Stimulated activated CD4-positive, alpha-beta T cell treated with anti-CD3 and anti-CD28 coated beads, TNF-alpha, amount 100 ng/mL, for 4 hours (primary cell): ENCODE measurements around the gene GALNT2.

Experiments used
- DNase-seq, 3 experiments: peaks; one replicate each; pipeline ENCODE4 v3.0.0-alpha.2; 2020; ENCODE audit warnings: low read depth in 3 of 3

The GALNT2 gene

DNA sequence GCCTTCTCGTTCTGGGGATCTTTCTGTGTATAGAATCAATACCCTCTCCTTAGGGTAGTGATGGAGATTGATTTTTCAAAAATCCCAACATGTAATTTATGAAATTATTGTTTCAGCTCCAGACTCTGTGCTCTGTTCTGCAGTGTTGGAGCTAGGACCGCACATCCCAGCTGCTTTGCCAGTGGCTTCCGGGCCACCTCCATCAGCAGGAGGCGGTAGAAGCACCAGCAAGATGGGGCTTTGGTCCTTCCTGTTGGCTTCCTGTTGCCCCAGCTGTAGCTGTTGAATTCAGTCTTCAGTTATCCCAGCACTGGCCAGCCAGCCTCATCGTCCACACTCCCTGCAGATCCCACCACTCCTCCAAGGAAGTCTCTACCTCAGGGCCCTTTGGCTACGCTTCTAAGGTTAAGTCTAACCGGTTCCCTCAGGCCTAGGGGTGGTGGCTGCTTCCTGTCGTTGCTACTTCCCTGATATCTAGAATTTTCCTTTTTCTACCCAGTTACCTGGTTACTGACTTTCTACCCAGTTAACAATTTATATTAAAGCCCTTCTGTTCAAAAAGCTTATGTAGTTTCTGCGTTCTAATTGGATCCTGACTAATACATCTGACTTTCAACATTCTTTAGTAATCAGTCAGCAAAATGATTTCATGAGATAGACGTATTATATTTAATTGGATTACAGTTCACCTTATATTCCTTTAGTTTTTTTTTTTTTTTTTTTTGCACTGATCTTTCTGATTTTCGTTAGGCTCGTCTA is 24.6 kb downstream of the GALNT2 start:
- DNase-seq = no peak

DNA sequence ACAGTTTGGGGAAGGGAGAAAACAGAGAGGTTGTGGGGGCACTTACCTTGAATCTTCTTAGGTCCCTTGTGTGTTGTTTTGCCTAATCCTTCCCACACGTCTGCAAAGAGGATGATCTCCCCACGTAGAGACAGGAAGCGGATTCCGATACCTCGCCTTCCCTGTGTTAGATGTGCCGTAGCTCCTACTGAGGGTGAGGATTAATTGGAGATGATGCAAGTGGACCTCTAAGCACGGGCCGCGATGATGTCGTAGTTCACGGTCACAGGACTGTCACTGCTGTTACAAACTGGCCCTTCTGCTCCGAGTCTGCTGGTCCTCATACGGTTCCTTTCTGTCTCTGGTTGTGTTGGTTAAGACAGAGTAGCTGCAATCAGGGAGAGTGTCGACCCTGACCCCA is 27.7 kb downstream of the GALNT2 start:
- no peak for DNase-seq

DNA sequence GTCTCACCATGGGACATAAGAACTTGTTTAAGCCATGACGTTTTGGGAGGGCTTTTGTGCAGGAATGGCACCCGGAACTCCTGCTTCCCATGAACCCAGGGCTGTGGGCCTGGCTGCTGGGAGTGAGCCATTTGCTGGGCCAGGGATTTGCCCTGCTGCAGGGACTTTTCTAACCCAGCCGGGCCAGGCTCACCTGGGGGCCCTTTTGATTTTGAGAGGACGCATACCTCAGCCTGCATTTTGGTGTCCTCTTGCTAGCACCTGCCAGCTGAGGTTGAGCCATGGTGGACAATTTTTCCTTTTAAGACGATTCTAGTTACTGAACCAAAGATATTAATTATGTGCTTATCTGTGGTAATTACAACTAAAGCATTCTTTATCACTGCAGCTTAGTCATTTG is 28.9 kb downstream of the GALNT2 start:
- no peak for DNase-seq

DNA sequence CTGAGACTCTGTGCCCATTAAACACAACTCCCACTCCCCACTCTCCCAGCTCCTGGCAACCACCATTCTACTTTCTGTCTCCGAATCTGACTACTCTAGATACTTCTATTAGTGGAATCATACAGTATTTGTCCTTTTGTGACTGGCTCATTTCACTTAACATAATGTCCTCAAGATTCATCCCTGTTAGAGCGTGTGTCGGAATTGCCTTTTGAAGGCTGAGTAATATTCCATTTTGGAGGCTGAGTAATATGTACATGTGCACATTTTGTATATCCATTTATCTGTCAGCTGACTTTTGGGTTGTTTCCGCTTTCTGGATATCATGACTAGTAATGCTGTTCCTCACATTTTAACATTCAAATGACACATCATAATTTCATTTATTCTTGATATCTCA is 30.3 kb downstream of the GALNT2 start:
- DNase-seq = no peak

DNA sequence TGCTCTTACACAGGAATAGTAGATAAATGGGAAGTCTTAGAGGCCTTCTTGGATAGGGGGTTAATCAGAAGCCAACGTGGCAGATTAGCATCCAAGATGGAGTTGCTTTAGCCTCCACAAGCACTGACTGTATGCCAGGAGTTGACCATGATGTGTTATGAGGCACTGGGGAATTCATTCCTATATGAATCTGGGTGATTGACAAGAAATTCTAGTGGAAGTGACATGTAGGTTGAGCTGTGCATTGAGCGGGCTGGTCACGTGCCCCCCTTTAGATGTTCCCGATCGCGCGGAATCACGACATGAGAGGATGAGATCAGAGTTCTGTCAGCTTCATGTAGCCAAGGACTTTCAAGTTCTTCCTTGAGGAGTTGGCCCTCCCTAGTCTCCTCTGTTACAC is 31.7 kb downstream of the GALNT2 start:
- DNase-seq = no peak

DNA sequence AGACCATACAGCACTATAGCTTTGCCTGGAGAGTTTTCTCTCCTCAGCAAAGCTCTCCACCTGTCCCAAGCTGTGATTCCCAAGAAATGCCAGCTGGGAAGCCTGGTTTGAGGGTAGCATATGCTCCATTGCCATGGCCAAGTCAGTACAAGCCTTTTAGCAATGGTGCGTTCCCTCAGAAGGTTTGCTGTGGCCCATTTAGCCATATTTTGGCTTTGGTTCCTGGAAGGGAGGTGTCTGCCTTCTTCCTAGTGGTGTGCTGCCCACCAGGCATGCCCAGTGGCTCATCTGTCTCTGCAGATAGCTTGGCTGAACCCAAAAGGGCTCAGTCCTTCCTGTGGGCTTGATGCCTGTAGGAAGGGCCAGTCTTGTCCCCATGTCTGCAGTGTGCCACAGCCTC is 32.4 kb downstream of the GALNT2 start:
- DNase-seq = no peak

DNA sequence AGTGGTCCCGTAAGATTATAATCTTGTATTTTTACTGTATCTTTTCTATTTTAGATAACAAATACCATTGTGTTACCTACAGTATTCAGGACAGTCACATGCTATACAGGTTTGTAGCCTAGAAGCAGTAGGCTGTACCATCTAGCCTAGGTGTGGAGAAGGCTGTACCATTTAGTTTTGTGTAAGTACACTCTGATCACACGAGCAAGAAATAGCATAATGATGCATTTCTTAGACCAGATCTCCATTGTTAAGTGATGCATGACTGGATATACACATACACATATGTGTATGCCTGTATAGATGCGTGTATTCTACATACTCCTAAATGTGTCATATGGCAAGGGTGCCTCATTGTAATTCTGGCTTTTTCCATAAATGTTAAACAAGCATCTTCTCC is 33.9 kb downstream of the GALNT2 start:
- no peak for DNase-seq

DNA sequence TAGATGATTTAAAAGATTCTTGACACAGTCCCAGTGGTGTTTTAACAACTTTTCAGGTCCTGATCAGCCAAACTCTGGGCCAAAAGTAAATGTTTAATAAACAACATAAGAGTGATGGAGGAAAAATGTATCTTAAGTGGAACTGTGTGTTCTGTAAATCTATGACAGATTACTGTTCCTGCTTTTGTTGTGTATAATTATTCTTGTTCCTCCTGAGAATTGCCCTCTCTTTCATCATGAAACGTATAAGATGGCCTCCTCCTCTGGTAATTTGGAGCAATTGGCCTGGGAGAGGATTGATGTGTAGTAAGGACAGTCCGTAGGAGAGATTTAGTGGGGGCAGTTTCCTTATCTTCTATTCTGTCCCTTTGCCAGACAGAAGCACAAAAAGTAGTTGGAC is 34.5 kb downstream of the GALNT2 start:
- no peak for DNase-seq

DNA sequence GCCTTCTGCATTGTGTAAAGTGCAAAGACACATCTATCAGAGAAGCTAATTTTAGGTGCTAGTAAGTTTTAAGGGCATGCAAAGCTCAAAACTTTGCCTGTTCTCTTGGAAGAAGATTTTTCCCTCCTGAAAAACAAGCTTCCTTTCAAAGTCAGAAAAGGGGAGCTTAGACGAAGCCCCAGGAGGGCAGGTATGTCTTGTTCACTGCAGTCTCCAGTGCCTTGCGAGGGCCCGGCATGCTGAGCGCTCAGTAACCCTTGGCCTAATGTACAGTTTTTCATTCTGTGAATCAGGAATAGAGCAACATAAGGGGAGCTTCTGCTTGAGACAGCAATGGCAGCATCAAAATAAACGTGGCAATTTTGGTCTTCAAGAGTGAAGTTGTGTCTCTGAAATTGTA is 35.0 kb downstream of the GALNT2 start:
- DNase-seq = no peak

DNA sequence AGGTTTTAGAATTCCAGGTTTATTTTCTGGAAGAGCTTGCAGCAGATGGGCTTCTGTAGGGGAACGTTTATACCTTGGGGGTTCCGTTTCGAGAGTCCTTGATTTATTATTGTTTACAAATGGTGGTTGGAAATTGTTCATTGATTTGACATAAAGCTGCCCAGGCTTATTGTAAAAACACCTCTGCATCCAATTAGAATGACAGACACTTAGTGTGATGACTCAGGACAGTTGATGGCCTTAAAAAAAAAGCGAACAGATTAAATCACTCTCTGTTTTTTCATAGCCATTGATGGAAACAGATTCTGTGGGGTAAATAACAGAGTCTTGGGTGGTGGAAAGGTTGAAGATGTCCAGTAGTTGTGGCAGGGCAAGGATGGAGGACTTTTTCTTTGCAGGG is 35.4 kb downstream of the GALNT2 start:
- no peak for DNase-seq

DNA sequence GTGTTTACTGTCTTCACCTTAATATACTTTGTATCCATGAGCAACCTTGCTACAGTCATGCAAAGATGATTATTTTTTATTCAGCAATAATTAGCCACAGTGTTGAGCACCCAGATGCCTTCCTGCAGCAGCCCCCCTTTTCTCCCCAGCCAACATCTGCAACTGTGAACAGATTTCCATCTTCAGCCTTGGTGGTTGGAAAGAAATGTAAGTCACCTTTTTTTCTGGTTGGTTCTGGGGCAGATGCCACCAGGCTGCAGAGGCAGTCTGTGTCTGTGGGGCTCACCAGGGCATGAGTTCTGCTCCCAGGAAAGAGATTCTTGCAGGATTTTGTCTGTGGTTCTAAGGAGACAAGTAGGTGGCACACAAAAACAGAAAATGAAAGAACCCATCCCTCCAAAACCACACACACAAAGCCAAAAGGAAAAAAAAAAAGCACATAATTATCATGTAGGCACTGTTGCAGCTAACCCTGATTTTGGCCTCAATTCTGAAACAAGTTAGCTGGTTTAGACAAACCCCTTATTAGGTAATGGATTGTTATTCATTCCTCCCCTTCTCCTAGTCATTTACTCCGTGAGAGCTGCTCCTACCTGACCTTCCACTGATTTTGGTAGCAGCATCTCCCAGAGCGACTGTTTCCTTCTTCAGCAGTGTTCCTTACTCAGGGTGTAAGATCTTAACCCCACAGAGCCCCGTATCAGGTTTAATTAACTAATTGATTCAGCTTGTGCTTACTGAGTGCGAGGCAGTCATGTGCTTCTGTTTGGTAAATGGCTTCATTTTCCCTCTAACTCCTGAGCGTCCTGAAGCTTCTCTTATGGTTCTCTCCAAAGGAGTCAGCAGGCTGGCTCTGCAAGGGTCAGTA is 36.5 kb downstream of the GALNT2 start:
- no peak for DNase-seq

DNA sequence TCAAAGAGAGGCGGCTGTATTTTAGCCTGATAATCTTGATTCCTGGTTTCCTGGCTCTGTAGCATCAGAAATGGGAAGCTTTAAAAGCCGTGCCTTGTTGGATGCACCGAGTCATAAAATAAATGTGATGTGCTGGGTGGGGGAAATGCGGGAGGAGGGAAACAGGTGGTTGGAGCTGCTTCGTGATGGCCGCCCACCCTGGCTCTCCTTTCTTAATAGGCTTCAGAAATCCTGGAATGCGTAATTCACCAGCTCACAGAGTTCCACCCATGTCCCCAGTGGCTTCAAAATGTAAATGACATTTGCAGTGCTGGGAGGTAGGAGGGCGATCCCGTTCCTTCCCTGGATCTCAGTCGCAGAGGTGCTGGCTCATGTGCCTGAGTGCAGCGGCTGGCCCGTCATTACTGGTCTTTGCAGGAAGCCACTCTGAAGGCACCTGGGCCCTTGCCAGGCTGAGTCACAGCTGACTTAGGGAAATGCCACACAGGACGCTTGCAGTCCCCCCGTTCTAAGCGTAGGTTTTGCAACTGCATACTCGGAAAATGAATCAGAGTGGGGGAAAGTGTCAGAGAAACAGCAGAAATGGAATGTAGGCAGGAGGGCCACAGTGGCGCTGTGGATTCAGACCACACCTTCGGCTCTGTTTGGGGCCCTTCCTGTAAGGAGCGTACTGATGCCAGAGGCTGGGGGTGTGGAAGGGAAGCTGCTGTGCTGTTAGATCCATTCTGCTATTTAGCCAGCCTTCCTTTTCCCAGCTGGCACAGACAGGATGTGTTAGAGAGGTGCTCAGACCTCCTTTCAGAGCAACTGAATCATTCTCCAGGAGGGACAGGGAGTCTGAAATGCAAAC is 37.6 kb downstream of the GALNT2 start:
- DNase-seq = peak; percentile 47 to 68 (median 57)

DNA sequence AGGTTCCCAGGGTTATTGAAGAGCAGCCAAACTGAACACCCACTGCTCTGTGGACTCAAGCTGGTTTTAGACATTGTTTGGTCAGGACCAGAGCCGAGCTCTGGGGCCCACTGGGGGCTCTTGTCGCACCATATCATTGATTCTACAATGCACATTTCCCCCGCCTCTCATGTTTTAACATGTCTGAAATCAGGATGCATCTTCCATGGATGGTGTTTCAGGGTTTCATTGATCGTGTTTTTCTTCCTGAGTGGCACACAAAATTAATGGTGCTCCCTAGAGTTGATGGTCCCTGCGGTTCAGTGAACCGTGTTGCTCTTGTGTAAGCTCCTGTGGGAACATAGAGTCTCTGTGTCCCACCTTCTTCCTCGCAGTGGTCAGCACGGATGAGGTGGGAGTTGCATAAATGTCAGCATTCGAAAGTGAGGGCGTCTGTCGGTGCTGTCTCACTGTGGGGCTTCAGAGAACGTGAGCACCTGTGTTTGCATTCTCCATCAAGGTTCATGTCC is 38.3 kb downstream of the GALNT2 start:
- no peak for DNase-seq

DNA sequence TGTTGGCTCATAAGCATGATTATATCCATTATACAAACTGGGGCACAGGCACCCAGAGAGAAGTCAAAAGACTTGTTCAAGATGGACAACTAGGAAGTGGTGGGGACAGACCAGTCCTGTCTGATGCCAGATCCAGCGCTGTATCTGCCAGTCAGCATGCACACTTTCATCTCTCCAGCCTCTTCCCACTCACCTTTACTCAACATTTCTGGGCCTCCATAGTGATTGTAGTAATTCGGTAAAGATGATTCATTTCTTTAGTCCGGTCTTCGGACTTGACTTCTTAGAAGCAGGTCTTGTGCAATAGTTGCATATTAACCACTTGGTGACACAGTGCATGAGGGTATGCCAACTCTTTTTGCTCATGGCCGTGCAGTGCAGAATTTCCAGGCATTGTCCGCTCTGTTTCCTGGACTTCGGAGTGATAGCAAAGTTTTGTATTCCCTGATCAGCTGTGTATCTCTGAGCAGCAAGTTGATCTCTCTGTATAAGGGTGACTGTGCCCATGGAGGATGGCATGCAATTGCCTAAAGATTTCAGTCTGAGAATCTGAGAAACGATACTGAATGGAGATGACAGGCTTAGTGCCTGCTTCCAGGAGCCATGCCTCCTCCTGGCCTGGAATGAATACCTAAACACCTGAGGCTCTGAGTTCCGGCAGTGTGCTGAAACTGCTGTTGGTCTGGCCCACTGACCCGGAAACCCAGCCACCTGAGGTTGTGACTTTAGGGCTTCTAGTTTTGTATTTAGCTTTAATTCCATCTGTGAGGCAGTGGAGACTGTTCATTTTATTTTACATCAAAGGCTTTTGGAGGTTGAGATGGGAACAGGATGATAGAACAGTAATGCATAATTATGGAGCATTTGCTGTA is 39.0 kb downstream of the GALNT2 start:
- DNase-seq = no peak

DNA sequence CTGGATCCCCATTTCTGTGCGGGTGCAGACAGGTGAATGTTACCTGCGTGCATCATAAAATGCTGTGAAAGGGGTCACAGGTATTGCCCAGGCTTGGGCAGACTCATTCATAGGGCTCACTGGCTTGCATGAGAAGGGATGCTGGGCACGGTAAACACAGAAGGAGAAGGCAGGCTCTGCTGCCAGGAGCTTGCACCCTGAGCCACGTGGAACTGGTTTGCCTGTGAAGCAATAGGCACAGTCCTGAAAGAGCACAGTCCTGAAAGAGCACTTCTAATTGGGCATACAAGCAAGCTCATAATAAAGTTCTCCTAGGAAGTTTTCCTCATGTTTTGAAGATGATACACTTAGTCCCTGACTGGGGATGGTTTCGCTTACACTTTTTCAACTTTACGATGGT is 40.9 kb downstream of the GALNT2 start:
- no peak for DNase-seq

DNA sequence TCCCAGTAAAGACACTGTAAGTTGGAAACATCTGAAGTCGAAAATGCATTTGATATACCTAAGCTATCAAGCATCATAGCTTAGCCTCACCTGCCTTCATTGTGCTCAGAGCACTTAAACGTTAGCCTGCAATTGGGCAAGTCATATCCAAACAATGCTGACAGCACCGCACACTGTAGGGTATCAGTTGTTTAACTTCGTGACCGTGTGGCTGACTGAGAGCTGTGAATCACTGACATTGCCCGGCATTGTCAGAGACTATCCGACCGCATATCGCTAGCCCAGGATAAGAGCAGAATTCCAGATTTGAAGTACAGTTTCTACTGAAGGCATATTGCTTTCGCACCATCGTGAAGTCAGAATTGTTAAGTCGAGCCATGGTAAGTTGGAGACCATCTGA is 41.5 kb downstream of the GALNT2 start:
- no peak for DNase-seq

DNA sequence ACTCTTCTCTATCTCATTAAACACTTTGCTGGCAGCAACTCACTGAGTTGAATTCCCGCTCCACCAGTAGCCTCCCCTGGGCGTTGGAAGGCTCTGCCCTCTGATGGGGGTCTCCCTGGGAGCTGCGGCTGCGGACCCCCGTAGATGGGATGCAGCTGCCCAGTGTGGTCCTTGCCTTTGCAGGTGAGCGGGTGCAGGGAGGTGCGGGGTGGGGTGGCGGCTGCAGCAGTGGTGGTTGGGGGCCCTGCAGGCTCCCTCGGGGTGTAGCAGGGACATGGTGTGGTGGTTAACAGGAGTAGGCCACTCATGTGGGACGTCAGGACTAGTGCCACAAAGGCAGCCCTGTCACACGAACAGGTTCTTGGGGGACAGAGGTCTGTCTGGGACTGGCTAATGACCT is 42.0 kb downstream of the GALNT2 start:
- no peak for DNase-seq

DNA sequence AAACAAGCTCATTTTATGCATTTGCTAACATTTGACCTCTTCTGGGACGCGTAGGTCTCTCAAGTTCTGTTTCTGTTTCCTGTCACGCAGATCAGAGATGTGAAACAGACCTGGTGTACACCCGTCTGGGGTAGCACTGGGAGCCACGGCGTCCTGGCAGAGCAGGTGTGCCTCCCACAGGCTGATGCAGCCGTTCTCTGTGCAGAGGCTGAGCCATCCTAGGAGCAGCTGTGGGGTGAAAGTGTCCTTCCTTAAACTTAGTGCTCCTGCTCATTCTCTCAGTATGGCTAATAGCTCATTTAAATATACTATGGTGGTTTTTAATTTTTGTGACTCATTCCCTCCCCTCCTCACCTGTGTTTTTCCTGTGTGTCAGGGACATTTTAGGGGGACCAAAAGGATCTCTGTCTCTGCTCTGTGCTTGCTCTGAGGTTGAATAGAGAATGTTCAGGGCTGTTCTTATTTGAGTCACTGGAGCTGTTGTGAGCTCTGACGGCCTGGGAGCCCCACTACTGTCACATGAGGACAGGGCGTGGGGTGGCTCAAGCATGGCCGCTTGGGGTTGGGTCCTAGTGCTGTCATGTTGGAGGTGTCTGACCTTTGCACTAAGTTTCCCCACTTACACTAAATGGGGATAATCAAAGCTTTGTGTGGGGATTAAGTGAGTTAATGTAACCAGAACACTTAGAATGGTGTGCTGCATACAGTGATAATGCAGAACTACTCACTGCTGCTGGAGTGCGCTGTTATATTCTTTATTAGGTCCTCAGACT is 43.0 kb downstream of the GALNT2 start:
- DNase-seq = peak; percentile 32 to 57 (median 42)

DNA sequence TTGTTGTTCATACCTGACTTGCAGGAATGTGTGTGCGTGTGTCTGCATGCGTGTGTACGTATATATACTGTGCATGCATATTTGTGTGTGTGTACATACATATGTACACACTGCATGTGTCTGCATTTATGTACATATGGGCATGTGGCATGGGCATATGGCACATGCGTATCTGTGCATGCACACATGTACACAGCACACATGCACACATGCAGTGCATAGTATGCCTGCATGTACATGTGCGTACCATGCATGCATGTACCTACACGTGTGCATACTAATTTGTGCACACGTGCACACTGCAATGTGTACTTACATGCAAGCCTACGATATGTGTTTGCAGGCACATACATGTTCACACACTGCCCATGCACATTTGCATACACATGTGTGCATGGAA is 43.9 kb downstream of the GALNT2 start:
- no peak for DNase-seq

DNA sequence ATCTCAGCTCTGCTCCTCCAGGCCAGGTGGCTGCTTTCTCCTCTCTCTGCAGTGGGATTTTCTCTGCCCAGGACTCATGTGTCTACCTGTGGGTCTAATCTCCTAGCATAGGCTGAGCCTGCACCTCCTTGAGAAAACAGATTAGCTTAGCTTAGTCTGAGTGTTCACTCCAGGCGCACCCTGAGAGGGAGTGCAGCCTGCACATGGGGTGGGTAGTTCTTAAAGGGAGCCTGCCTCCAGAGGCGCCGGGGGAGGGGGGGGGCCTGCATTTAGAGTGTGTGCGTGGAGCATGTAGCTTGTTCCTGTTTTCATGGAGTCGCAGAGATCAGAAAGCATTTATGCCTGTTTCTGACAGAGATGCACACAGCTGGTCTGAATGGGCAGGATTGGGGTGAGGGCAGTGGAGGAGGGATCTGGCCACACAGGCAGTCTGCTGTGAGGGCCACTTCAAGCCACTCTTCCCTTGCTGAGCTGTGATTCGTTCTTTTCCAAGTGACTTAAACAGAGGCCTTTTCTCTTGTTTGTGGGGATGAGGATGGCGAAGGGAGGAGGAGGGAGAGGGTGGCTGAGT is 45.2 kb downstream of the GALNT2 start:
- no peak for DNase-seq
